NCI-H1105 (cell line): ENCODE results near the gene CRABP2.

Experiments
- DNase-seq: peaks from one replicate; lab custom pipeline; 2025; lab: John Stamatoyannopoulos, UW

Gene CRABP2

DNA sequence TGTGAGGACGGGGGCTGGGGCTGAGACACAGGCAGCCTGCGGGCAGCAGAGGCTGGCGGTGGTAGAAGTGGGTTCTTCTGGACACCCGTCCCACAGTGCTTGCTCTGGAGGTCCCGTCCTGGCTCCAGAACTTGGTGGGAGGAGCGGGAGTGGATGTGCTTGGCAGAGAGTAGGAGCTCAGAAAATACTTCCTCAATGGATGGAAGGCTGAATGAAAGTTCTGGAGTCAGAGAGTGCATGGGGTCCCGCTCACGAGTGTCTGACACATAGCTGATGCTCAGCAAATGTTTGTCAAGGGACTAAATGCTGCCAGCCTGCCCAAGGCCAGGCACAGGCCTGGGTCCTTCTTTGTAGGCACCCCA is 14.7 kb downstream of the CRABP2 start:
- no peak for DNase-seq

GRCh38 chr1:156689953-156690674 is 15.3 kb downstream of the CRABP2 start:
- DNase-seq, result peak; percentile 60

DNA sequence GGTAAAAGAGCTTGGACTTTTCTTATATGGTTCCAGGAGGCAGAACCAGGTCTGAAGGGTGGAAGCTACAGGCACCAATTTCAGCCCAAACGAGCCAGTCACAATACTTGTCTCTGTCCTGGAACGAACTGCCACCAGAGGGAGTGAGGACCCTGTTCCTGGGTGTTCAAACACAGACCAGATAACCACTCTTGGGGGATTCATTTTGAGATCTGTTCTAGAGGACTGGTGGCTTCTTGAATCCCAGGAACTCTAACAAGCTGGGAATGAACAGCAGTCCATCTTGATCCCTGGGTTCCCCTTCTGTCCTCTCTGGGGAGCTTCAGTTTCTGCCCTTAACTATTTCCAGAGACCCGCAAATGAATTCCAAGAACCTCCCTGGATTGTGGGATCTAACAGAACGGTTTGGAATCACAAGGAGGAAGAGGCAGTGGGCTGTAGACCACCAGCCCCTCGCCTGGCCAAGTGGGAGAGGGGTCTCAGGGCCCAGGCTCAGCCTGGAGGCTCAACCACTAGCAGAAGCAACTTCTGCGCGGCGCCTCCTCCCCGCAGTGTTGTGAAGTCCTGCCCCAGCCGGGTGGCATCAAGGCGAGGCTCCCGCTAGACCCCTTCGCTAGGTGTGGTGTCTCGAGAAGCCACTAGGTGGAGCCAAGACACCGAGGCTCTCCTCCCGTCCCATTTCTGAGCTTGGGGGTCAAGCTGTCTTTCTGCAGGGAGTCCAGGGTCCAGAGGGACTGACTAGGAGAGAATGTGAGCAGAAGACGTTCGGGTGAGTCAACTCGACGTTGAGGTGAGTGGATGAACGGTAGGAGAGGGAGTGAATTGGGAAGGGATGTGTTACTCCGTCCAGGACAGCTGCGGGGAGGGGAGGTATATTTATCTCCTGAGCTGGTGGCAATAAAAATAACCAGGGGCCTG is 16.1 kb downstream of the CRABP2 start:
- peak; percentile 70 for DNase-seq

DNA sequence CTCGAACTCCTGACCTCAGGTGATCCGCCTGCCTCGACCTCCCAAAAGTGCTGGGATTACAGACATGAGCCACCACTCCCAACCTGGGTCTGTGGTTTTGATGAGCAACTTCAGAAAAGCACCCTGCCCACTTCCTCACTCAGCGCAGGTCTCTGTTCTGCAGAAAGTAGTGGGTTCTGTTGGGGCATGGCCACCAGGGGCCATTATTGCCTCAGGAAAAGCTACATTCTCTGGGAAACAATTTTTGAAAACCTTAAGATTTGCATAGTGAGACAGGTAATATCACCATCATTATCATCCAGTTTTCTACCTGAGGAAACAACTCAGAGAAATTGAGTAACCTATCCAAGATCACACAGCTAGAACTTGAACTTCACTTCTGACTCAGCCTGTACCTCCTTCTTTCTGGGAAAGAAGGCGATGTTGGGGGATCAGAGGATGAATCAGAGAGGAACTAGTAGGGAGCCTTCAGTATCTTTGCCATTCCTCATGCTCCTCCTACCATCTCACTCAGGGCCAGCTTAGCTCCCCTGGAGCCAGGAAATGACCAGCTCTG is 21.1 kb downstream of the CRABP2 start:
- DNase-seq, result no peak

DNA sequence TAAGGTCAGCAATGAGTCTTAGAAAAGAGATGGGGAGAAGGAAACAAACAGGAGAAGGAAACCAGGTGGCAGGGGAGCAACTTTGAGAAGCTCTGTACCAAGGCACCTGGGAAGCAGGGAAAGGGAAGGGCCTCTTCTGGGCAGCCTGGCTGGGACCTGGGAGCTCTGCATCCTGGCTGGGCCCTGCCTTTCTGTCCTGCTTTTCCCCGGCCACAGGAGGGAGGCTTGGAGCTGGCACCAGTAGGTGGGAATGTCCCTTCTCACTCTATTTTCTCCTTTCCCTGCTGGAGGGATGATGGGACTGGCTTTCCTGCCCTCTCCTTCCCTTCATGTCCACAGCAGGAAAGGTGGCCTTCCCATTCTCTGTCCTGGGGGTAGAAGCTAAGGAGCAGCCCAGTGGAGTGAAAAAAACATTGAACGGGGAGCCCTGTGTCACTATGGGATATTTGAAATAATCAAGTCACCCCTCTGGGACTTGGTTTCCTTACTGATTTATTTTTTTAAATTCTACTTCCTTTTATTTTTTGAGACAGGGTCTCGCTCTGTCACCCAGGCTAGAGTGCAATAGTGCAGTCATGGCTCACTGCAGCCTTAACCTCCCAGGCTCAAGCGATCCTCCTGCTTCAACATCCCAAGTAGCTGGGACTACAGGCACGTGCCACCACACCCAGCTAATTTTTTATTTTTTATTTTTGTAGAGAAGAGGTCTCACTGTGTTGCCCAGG is 23.1 kb downstream of the CRABP2 start:
- no peak for DNase-seq

DNA sequence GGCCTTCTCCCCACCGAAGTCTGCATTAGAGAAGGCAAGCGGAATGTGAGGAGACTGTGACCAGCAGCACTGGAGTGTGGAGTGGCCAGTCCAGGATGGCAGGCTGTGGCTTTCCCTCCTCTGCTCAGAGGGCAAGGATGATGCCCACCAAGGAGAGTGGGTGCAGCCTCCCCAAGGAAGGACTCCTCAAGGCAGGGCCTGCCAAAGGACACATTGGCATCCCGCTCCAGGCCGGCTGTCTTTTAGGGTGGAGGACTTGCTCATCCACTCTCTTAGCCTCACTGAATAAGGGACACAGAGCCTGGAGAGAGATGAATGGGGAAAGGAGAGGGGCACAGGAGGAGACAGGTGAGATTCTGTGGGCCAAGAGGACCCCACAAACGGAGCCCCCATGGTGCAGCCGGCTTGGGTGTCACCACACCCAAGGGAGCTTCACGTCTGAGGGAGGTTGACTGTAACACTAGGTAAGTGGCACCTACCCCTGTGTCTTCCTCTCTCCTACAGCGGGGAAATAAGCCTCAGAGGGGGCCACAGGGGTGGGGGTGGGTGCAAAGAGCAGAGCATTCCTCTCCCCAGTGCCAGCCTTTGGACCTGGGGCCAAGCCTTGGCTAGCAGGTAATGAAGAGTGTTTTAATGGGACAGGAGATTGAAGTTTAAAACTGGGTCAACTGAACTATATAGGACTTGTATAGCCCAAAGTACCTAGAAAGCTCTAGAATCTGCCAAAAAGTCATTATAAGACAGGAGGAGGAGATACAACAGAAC is 24.0 kb downstream of the CRABP2 start:
- no peak for DNase-seq

DNA sequence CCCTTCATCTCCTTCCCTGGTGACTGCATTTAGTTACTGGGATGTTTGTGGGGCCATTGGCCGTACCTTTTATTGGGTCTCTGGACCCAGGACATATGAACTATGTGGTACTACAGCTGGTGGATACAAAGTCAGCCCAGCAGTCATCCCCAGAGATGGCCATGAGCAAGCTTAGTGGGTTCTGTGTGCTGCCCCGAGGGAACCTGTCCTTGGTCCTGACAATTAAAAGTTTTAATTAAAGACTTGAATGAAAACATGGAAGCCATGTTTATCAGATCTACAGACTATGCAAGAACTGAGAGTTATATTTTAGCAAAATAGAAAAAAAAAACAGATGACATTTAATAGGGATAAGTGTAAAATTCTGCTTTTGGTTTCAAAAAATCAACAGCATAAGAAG is 25.3 kb downstream of the CRABP2 start:
- DNase-seq, result no peak

DNA sequence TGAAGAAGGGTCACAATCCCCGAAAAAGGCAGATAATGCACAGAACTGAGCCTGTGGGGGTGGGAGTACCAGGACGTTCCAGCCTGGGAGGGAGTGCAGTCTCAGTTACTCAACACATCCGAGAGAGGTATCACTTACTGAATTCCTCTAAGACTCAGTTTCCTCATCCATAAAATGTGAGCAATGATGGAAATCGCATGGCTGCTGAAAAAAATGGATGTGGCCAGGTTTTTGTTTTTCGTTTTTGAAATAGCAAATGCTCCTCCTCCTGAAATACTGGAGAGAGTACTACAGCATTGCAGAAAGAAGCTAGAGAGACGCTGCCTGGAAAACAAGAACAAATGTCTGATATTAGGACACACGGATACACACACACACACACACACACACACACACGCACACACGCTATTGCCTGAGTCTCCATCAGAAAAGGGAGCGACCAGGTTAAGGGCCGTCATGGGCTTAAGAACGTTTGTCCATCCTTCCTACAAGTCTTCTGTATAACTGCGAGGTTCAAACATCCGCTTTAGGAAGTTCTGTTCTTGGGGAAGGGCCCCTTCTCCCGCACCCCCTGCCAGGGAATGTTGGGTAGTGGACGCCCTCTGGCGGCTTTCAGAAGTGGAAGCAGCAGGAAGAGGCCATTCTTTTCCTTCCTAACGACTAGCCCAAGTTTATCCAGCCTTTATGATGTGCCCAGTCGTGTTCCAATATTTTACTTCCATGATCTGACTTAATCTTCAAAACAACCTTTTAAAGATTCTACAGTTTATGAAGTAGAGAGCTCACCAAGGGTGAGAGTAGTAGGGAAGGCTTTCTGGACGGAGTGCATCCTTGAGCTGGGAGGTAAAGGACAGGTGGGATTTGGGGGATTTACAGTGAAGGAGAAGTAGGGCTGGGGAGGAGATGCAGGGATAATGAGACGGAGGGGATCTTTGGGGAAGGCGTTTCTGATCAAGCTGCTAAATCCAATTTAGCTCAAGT is 27.5 kb downstream of the CRABP2 start:
- DNase-seq, result peak; percentile 58

DNA sequence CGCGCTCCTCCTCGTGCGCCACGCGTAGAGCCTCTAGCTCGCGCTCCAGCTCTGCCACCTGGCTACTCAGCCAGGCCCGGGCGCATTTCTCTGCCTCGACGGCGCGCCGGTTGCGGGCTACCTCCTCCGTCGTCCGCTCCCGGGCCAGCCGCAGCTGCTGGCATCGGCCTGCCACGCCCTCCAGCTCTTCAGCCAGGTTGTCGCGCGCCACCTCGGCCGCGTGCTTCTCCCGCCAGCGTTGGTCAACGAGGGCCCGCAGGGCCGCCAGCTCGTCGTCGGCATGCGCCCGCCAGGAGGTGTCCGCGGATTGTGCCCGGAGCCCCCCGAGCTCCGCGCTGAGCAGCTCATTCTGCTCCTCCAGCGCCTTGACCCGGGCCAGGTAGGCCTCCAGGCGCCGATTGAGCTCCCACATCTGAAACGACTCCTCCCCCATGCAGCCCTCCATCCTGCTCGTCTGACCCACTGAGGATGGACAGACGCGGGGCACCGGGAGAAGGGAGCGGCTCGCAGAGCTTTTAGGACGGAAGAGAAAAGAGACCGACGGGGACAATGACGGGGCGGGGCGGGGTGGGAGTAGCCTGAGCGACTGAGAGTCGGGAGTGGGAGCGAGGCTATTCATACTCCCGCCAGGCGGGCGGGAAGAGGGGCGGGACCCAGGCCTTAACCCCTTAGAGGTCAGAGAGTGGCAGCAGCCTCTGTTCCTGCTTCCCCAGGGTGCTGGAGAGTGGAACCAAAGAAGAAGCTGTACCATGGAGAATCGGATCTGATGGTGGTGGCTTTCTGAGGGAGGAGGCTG is 28.4 kb downstream of the CRABP2 start, which contains the start of gene NES:
NES (minus strand) TSS at position 588 of the 796 bp plus-strand sequence; CDS start at position 445, 143 bp downstream.
- peak; percentile 30 for DNase-seq

DNA sequence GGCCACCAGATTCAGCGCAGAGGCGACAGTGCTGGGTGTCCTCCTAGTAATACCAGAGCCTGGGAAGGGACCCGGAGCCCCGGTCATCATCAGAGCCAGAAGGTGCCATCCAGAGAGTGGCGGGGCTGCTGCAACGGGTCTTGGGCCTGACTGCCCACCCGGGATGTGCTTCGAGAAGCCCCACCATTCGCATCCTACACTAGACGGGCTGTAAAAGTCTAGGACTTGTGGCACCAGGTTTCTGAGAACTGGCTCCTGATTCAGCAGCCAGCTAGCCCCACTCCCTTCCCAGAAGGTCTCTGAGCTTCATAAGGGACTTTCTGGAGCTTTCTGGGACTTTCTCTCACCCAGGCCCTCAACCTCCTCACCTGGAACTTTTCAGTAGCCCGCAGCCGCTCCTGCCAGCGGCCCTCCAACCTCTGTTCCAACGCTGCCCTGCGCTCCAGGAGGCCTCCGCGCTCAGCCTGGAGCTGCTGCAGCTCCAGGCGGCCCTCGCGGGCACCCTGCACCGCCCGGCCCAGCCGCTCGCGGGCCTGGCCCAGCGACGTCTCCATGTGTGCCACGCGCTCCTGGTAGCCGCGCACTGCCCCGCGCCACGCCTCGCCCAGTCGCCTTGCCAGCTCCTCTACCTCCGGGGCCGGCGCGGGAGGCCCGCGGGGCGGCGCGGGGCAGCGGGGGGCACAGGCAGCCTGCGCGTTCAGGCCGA is 29.1 kb downstream of the CRABP2 start:
- DNase-seq, result no peak

DNA sequence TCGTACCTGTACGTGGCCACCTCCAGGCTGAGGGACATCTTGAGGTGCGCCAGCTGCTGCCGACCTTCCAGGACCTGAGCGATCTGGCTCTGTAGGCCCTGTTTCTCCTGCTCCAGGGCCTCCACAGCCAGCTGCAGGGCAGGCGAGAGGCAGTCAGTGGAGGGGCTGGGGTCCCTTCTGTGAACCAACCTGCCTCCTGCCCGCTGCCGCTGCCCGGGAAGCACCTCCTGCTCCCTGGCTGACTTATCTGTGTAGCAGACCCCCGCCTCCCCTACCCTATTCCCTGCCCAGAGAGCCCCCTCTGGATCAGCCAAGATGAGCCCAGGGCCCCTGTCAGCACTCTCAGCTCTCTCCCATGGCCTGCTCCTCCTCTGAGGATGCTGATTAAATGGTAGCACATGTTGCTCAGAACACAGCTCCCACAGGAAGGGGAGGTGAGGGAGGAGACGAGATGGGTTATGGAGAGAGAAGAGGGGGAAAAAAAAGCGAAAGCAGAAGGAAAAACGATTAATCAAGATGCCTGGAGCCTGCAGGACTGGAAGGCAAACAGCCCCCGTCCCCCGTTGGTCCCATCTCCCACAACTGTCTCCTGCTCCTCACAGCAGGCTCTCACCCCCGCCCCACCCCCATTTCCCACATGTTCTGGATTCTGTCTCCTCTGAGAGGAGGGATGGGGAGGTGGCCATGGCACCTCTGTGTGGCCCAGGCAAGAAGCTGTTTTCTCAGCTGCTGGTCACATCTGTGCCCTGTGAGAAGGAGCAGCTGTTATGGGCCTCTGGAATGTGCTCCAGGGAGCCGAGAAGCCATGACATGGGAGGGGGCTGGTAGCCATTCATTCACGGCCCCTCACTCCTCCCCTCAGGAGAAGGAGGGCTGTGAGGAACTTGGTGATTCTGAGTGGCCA is 29.9 kb downstream of the CRABP2 start:
- no peak for DNase-seq

DNA sequence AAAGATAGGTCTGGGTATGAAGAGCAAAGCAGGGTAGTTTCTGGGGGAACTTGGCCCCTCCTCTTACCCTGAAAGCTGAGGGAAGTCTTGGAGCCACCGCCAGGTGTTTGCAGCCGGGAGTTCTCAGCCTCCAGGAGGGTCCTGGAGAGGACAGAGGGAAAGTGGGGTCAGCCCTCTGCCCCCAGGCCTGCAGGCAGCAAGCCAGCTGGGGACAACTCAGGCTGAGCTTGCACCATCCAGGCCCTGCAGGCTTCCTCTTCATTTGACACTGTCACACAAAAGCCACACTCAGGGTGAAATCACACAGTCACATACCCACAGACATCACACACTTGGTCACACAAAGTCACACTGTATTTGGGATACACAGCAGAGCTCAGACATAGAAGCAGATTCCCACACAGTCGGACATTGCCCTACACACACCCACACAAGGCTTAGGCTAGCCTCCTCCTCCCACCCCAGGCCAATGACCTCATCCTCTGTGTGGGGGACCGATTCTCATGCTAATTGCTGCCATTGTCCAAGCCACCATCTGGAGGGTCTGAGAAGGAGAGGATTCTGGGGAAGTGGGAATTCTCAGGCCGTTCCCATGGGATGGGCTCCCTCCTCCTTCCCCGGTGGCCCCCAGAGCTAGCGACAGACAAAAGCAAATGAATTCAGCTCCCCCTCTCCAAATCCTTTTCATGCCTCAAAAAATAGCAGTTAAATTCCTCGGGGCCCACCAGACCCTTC is 31.8 kb downstream of the CRABP2 start:
- no peak for DNase-seq

DNA sequence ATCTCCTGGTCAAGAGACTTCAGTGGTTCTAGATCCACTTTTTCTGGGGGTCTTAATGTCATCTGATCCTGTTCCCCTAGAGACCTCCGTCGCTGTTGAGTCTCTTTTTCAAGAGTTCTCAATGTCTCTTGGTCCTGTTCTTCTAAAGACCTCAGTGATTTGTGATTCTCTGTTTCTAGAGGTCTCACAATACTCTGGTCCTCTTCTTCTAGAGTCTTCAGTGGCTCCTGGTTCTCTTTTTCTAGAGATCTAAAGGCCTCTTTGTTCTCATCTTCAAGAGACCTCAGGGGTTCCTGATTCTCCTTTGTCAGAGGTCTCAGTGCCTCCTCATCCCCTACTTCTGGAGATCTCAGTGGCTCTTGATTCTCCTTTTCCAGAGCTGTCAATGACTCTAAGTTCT is 33.6 kb downstream of the CRABP2 start:
- DNase-seq, result no peak

GRCh38 chr1:156670791-156671190 is 34.6 kb downstream of the CRABP2 start:
- DNase-seq, result no peak

- DNase-seq, result no peak
These were observed 35.0 kb downstream of the CRABP2 start for GRCh38 chr1:156670359-156670758.

DNA sequence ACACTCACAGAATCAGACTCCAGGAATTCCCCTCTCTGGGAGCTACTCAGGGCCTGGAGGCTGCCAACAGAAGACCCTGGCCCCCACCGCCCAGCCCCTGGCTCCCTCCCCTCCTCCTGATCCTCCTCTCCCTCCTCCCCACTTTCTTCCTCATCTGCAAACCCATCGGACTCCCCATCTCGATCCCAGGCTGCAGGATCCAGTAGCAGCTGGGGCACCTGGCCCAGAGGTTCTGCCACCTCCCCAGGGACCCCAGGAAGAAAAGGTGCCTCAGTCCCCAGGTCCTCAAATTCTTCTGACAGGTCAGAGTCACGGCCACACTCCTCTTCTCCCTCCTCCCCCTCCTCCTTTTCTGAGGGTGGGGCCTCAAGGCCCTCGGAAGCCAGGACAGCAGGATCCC is 35.6 kb downstream of the CRABP2 start:
- DNase-seq, result no peak
